HepG2 (cell line): Measurements from ENCODE around the gene TM6SF1. TPM values are rescaled to one million over a fixed set of nuclear protein-coding genes. Genes with fewer than 3 reads are reported as not detected.
A peak's percentile ranks its signal among the peaks of the same experiment; 100 is the strongest.

Experiments used
- ATAC-seq: fragments of 200-7000 bp; cut with Tn5 transposase; 3 replicates; pipeline ENCODE4 v1.9.1; 2020; ENCODE audit warnings: mild to moderate bottlenecking, moderate library complexity
- BruUV-seq: library from RNA; stranded (reverse); fragments of 400-500 nt; replicated peaks from 2 replicates; lab custom pipeline; 2021; lab: Mats Ljungman, UMichigan
- CTCF ChIA-PET: fragments of 300-600 bp; formaldehyde crosslinking; extraction: SDS; loops from one replicate; lab custom pipeline; 2021; ENCODE audit warnings: low total read pairs, inconsistent platforms, low intra/inter-chr PET ratio; lab: Yijun Ruan, JAX
- POLR2A ChIA-PET: fragments of 350-600 bp; sonication (Branson Sonifier 250); formaldehyde crosslinking; loops from one replicate; lab custom pipeline; 2020; ENCODE audit warnings: antibody characterized with exemption, inconsistent platforms; lab: Yijun Ruan, JAX
- DNase-seq: peaks from one replicate; pipeline ENCODE4 v3.0.0-alpha.2; 2015; ENCODE audit warnings: low spot score
- FAIRE-seq: peaks from 3 replicates; lab custom pipeline; 2011; peaks lifted over from hg19 to GRCh38; lab: Jason Lieb, UNC
- H2AFZ ChIP-seq: one replicate; pipeline ENCODE4 v1.6.1; 2011; ENCODE audit warnings: low read length, inconsistent platforms
- H3K27ac ChIP-seq: fragments of 300-600 bp; 3 replicates; pipeline ENCODE4 v1.8.0; 2011; ENCODE audit warnings: mixed run types, mild to moderate bottlenecking, mixed read lengths, low read length, inconsistent platforms; ENCODE audit not compliant: insufficient read depth; ENCODE audit errors: extremely low read length
- H3K27me3 ChIP-seq, 2 experiments: fragments of 200-600 bp in 1 of 2; 2 replicates in 1 of 2; 3 replicates in 1 of 2; pipeline versions ENCODE4 v1.6.0 to v1.8.0; 2011; ENCODE audit warnings: low read length in 2 of 2, mild to moderate bottlenecking in 2 of 2, moderate library complexity in 2 of 2, inconsistent platforms in 1 of 2; ENCODE audit not compliant: insufficient read depth in 2 of 2, control insufficient read depth in 1 of 2
- H3K36me3 ChIP-seq, 2 experiments: fragments of 200-600 bp in 1 of 2; replicated peaks in 1 of 2; 2 replicates in 1 of 2; 3 replicates in 1 of 2; pipeline versions ENCODE4 v1.5.1 to v1.8.0; 2011; ENCODE audit warnings: low read length in 2 of 2, inconsistent platforms in 1 of 2; ENCODE audit not compliant: insufficient read depth in 2 of 2, control insufficient read depth in 1 of 2
- H3K4me1 ChIP-seq: 2 replicates; pipeline ENCODE4 v1.5.1; 2012; ENCODE audit warnings: low read length, inconsistent platforms; ENCODE audit not compliant: insufficient read depth
- H3K4me2 ChIP-seq: 2 replicates; pipeline ENCODE4 v1.6.0; 2011; ENCODE audit warnings: low read depth, low read length, inconsistent platforms
- H3K4me3 ChIP-seq, 3 experiments: fragments of 200-600 bp in 1 of 3; sonication (generic), shearing (Covaris generic) in 1 of 3; replicated peaks in 1 of 3; 2 replicates each; pipeline ENCODE4 v1.5.1; 2011 to 2016; ENCODE audit warnings: low read length in 3 of 3, inconsistent platforms in 2 of 3, low read depth in 2 of 3, mild to moderate bottlenecking in 2 of 3, control low read depth in 1 of 3, mixed read lengths in 1 of 3; ENCODE audit not compliant: insufficient read depth in 1 of 3
- H3K79me2 ChIP-seq: one replicate; pipeline ENCODE4 v1.6.1; 2011; ENCODE audit warnings: low read length, inconsistent platforms; ENCODE audit not compliant: insufficient read depth
- H3K9ac ChIP-seq: 2 replicates; pipeline ENCODE4 v1.6.0; 2011; ENCODE audit warnings: mild to moderate bottlenecking, low read depth, low read length, inconsistent platforms; ENCODE audit not compliant: insufficient read depth
- H3K9me3 ChIP-seq: 2 replicates; pipeline ENCODE4 v1.5.1; 2012; ENCODE audit warnings: mild to moderate bottlenecking, low read length
- H4K20me1 ChIP-seq: 2 replicates; pipeline ENCODE4 v1.6.0; 2011; ENCODE audit warnings: inconsistent platforms, mild to moderate bottlenecking, low read length, moderate library complexity; ENCODE audit not compliant: insufficient read depth
- CENPT ChIP-seq: sonication (generic); formaldehyde crosslinking; IDR thresholded peaks from 2 replicates; pipeline ENCODE4 v1.8.0; 2022; ENCODE audit warnings: low read depth, mild to moderate bottlenecking, moderate library complexity, missing genetic modification reagents
- EED ChIP-seq: sonication (generic); formaldehyde crosslinking; IDR thresholded peaks from 2 replicates; pipeline ENCODE4 v1.5.0; 2020; ENCODE audit warnings: mild to moderate bottlenecking, missing genetic modification reagents
- HNF1A ChIP-seq, 2 experiments: sonication (generic) in 1 of 2; formaldehyde crosslinking in 1 of 2; IDR thresholded peaks; 2 replicates each; pipeline versions ENCODE4 v1.4.0 to v1.6.1; 2016 to 2020; ENCODE audit warnings: borderline replicate concordance in 1 of 2, low read depth in 1 of 2, mild to moderate bottlenecking in 1 of 2, missing genetic modification reagents in 1 of 2
- RBFOX2 ChIP-seq: fragments of 200-400 bp; formaldehyde crosslinking; IDR thresholded peaks from 2 replicates; pipeline ENCODE4 v1.6.1; 2017; ENCODE audit warnings: low read depth, mild to moderate bottlenecking, low read length
- SP2 ChIP-seq: sonication (generic); formaldehyde crosslinking; IDR thresholded peaks from 2 replicates; pipeline ENCODE4 v1.5.1; 2020; ENCODE audit warnings: mild to moderate bottlenecking, missing genetic modification reagents
- ZKSCAN8 ChIP-seq: IDR thresholded peaks from 2 replicates; pipeline ENCODE4 v1.6.1; 2016; ENCODE audit warnings: borderline replicate concordance, missing genetic modification reagents, missing compliant biosample characterization
- ZNF335 ChIP-seq: sonication (generic); formaldehyde crosslinking; IDR thresholded peaks from 2 replicates; pipeline ENCODE4 v1.4.0; 2020; ENCODE audit warnings: missing genetic modification reagents
- ZNF740 ChIP-seq: sonication (generic); formaldehyde crosslinking; IDR thresholded peaks from 2 replicates; pipeline ENCODE4 v1.4.0; 2020; ENCODE audit warnings: missing genetic modification reagents
- WGBS: methylation state at CpG from one replicate; pipeline ENCODE4 v1.1.6; 2017; ENCODE audit warnings: low lambda C conversion rate; 5-methylcytosine and 5-hydroxymethylcytosine counted together
- in situ Hi-C: cut with HindIII; loops from 2 replicates; pipeline ENCODE4 v1.10.0; 2017; ENCODE audit warnings: low pct_unique_long_range_greater_than_20kb; ENCODE audit not compliant: extremely low pct_ligation_motif_present
- intact Hi-C: fragments of 100-400 bp; cut with micrococcal nuclease; formaldehyde crosslinking; loops from one replicate; pipeline ENCODE4 v1.10.0; 2022; ENCODE audit not compliant: unreplicated experiment
- polyA plus RNA-seq, 8 experiments: library from polyadenylated mRNA; depleted of rRNA in 3 of 8; stranded (reverse) in 7 of 8; unstranded in 1 of 8; fragments of >200 nt; fragmentation: Illumina TruSeq in 4 of 8; extraction: Trizol in 4 of 8; gene quantifications; 2 replicates each; pipeline versions ENCODE4 v1.2.1 to v1.2.3, GENCODE V29; 2011 to 2016; ENCODE audit warnings: low read depth in 4 of 8, missing spikeins in 1 of 8, mixed read lengths in 1 of 8; ENCODE audit not compliant: insufficient read depth in 1 of 8
- total RNA-seq, 5 experiments: library from RNA; depleted of rRNA; stranded (reverse); fragments of >200 nt; fragmentation: Illumina TruSeq; extraction: Trizol; gene quantifications; 2 replicates each; pipeline ENCODE4 v1.2.3, GENCODE V29; 2016; ENCODE audit warnings: low read depth in 1 of 5
- TF ChIP-seq, protein P1 (sequence below): sonication (generic); formaldehyde crosslinking; IDR thresholded peaks from 2 replicates; pipeline ENCODE4 v1.4.0; 2020; ENCODE audit warnings: missing genetic modification reagents

Gene TM6SF1
- total and polyA plus RNA-seq, 2 of the 13 experiments (the other 11 are each of a cell fraction or from before 2014, with no cell fraction given): not detected

- no peak overlapping the region for H3K4me3 ChIP-seq
- 98% methylated on average over 3 of the region's 3 CpGs for WGBS
- H4K20me1 ChIP-seq: peaks cover 42% of the 10 kb centered on the region
- ATAC-seq (no peak), DNase-seq (no peak), FAIRE-seq (no peak)
- no peak overlapping the region for H2AFZ ChIP-seq
- H3K27me3 ChIP-seq: no peaks in the 10 kb centered on the region
- no peaks in the 10 kb centered on the region for H3K9me3 ChIP-seq
- no TSS peak for BruUV-seq
- H3K36me3 ChIP-seq: peaks cover 5 to 13% of the 10 kb centered on the region in 2 experiments; a peak in 4 of 5 replicates
- H3K9ac ChIP-seq: no peak overlapping the region
- CTCF ChIA-PET: no interaction called here
- TF ChIP-seq RBFOX2 (peak; percentile 55), ZNF740 (CRISPR knock-in tag) (no peak)
- TF ChIP-seq, all 625 proteins: peak for 1
- H3K4me1 ChIP-seq: peaks cover 50% of the 10 kb centered on the region
- peaks cover 86% of the 10 kb centered on the region for H3K79me2 ChIP-seq
- peak overlapping the region; percentile 76; the same call in 1 of the 2 replicates for H3K4me2 ChIP-seq
- in situ Hi-C loops (no loop called here), intact Hi-C loops (no loop called here)
- H3K27ac ChIP-seq: no peak overlapping the region
- POLR2A ChIA-PET: no interaction called here
Measured at GRCh38 chr15:83062768-83063180, 44.7 kb upstream of the TM6SF1 start.

GRCh38 chr15:83063551-83063950, 43.9 kb upstream of the TM6SF1 start:
- BruUV-seq: no TSS peak
- no peak for FAIRE-seq
- Histone ChIP-seq H3K4me1 (peaks cover 52% of the 10 kb centered on the region), H3K9ac (no peak overlapping the region), H2AFZ (no peak overlapping the region), H3K4me2 (peak overlapping the region; percentile 76), H3K79me2 (peaks cover 80% of the 10 kb centered on the region), H3K27me3 (no peaks in the 10 kb centered on the region), H3K36me3 (peaks cover 5 to 10% of the 10 kb centered on the region in 2 experiments; a peak in 4 of 5 replicates), H4K20me1 (peaks cover 42% of the 10 kb centered on the region), H3K4me3 (no peak overlapping the region), H3K27ac (no peak overlapping the region), H3K9me3 (no peaks in the 10 kb centered on the region)
- in situ Hi-C loops (no loop called here), intact Hi-C loops (no loop called here)
- TF ChIP-seq, protein P1, sequence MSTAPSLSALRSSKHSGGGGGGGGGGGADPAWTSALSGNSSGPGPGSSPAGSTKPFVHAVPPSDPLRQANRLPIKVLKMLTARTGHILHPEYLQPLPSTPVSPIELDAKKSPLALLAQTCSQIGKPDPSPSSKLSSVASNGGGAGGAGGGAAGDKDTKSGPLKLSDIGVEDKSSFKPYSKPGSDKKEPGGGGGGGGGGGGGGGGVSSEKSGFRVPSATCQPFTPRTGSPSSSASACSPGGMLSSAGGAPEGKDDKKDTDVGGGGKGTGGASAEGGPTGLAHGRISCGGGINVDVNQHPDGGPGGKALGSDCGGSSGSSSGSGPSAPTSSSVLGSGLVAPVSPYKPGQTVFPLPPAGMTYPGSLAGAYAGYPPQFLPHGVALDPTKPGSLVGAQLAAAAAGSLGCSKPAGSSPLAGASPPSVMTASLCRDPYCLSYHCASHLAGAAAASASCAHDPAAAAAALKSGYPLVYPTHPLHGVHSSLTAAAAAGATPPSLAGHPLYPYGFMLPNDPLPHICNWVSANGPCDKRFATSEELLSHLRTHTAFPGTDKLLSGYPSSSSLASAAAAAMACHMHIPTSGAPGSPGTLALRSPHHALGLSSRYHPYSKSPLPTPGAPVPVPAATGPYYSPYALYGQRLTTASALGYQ: no peak
- TF ChIP-seq ZNF335 (CRISPR knock-in tag) (no peak), EED (CRISPR knock-in tag) (no peak), CENPT (CRISPR knock-in tag) (no peak), SP2 (CRISPR knock-in tag) (no peak), HNF1A (IDR thresholded peaks at IDR 0.05; ENCODE audit: low read depth) (no peak), HNF1A (CRISPR knock-in tag; IDR thresholded peaks at IDR 0.05; ENCODE audit: borderline replicate concordance) (no peak), ZKSCAN8 (CRISPR knock-in tag) (no peak)
- DNase-seq: no peak
- 96% methylated on average over 4 of the region's 4 CpGs for WGBS
- ChIA-PET POLR2A (no interaction called here), CTCF (no interaction called here)
- ATAC-seq: no peak
